Activated CD4-positive, alpha-beta T cell treated with anti-CD3 and anti-CD28 coated beads, Interleukin-2, amount 10 ng/mL, durations not matched to agents 7 days and 5 days (primary cell): ENCODE data around the gene FAM50A. TPM values are rescaled to one million over a fixed set of nuclear protein-coding genes. Genes with fewer than 3 reads are reported as not detected.
"Not testable (repeated sequence)": the region's sequence is repeated elsewhere in the genome, so short reads cannot be mapped to it uniquely, and the experiment has no call there.

ENCODE experiments used
- CTCF ChIA-PET: fragments of 350-600 bp; sonication (Branson Sonifier 250); formaldehyde crosslinking; loops from one replicate; lab custom pipeline; 2021; ENCODE audit warnings: antibody characterized with exemption; lab: Charles Lee
- POLR2A ChIA-PET: fragments of 350-600 bp; sonication (Branson Sonifier 250); formaldehyde crosslinking; loops from one replicate; lab custom pipeline; 2021; ENCODE audit warnings: antibody characterized with exemption; lab: Charles Lee
- DNase-seq: peaks from one replicate; pipeline ENCODE4 v3.0.0-alpha.2; 2020
- H3K27ac Mint-ChIP-seq: one replicate; pipeline ENCODE4 v1.8.0; 2021; ENCODE audit warnings: mild to moderate bottlenecking, moderate library complexity, mixed read lengths
- H3K27me3 Mint-ChIP-seq: one replicate; pipeline ENCODE4 v1.8.0; 2021; ENCODE audit warnings: mixed read lengths
- H3K36me3 Mint-ChIP-seq: one replicate; pipeline ENCODE4 v1.8.0; 2021; ENCODE audit warnings: low read depth, mixed read lengths
- H3K4me1 Mint-ChIP-seq: one replicate; pipeline ENCODE4 v1.8.0; 2021; ENCODE audit warnings: mixed read lengths
- H3K4me3 Mint-ChIP-seq: one replicate; pipeline ENCODE4 v1.8.0; 2021; ENCODE audit warnings: mild to moderate bottlenecking, moderate library complexity, mixed read lengths
- H3K9me3 Mint-ChIP-seq: one replicate; pipeline ENCODE4 v1.8.0; 2021; ENCODE audit warnings: mixed read lengths
- total RNA-seq, 2 experiments: library from RNA; stranded (reverse); gene quantifications; one replicate each; pipeline ENCODE4 v1.2.3, GENCODE V29; 2021

Gene FAM50A
- total RNA-seq, 2 experiments from 2014 or later: 54.3 to 66.9 TPM

- peak within 1 kb of the TSS; percentile 78 for H3K4me3 Mint-ChIP-seq
- ChIA-PET POLR2A (interaction anchor here (0.6 kb wide), 1 partner anchor 56 kb away, joined by 3 read pairs; no protein-coding TSS in a partner anchor), CTCF (interaction anchor here (0.6 to 1.4 kb wide), 4 partner anchors 21 to 350 kb away, joined by 3 to 5 read pairs (median 4); no protein-coding TSS in a partner anchor)
- H3K4me1 Mint-ChIP-seq: peaks cover 48% of the 10 kb centered on the region
- peak within 1 kb of the TSS; percentile 85 for H3K27ac Mint-ChIP-seq
- no peaks in the 10 kb centered on the region for H3K27me3 Mint-ChIP-seq
- peaks cover 9% of the 10 kb centered on the region for H3K36me3 Mint-ChIP-seq
- H3K9me3 Mint-ChIP-seq: no peaks in the 10 kb centered on the region
- DNase-seq: peak; percentile 48
These were observed 42.7 kb downstream of the FAM50A start, which contains the start of gene UBL4A for GRCh38 chrX:154486396-154487207. Gene UBL4A, minus strand, starts transcription at chrX:154486615. Its CDS starts 31 bp downstream, at chrX:154486584.

DNA sequence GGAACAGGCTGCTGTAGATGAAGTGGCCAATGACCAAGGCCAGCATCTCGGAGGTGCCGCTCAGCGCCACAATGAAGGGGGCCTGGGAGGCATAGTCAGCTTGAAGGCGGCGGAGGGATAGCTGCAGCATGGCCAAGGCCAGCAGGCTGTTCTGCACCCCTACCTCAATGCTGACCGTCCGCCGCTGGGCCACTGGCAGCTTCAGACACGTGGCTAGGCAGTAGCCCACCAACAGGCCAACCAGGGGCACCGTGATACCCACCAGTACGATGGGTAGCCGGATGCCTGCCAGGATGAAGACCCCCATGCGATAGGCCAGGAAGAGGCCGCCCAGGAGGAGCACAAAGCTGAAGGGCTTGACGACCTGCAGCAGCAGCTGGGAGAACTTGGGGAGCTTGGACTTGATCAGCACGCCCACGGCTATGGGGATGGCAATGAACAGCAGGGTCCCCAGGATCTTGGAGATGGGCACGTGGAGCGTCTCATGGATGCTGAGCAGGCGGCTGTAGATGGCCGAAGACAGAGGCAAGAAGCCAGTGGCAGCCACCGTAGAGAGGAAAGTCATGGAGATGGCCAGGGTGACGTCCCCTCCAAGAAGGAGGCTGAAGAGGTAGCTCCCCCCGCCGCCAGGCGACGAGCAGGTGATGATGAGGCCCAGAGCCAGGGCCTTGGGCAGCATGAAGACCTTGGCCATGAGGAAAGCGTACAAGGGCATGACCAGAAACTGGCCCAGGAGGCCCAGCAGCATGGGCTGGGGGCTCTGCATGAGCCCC lies 43.8 kb downstream of the FAM50A start:
- peaks cover 48% of the 10 kb centered on the region for H3K4me1 Mint-ChIP-seq
- H3K4me3 Mint-ChIP-seq: peak overlapping the region; percentile 78
- peaks cover 9% of the 10 kb centered on the region for H3K36me3 Mint-ChIP-seq
- peak overlapping the region; percentile 69 for H3K27ac Mint-ChIP-seq
- H3K27me3 Mint-ChIP-seq: no peaks in the 10 kb centered on the region
- no peak for DNase-seq
- no peaks in the 10 kb centered on the region for H3K9me3 Mint-ChIP-seq
- ChIA-PET CTCF (interaction anchor here (0.6 to 1.4 kb wide), 3 partner anchors 39 to 351 kb away, joined by 3 to 5 read pairs (median 5); no protein-coding TSS in a partner anchor), POLR2A (no interaction called here)

DNA sequence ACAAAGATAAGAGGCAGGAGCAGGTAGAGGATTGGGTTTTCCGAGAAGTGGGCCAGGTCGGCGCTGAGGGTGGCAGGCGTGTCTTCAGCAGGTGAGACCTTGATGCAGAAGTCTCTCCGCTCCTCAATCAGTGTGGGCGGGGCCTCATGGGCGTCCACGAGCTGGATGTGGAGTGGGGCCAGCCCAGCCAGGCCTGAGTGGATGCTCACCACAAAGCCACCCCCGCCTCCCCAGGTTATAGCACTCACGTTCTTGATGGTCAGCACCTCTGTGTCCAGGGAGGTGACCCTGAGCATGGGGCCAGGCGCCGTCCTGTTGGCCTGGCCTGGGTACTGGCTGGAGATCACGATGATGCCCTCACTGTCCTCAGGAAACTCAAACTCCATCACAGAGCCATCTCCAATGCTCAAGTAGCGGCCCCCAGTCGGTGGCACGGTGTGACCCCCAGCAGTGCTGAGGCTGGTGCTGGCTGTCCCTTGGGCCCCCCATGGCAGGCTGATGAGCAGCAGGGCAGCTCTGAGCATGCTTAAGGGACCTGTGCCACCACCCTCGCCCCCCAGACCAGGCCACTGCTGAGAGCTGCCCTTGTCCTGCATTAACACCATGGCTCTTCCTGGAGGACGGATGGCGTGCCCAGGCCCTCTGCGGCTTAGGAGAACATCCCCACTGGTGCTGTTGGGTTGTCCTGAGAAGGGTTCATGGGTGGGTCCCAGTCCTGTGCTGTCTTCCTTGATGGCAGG lies 44.6 kb downstream of the FAM50A start:
- no peaks in the 10 kb centered on the region for H3K9me3 Mint-ChIP-seq
- no peaks in the 10 kb centered on the region for H3K27me3 Mint-ChIP-seq
- H3K27ac Mint-ChIP-seq: peak overlapping the region; percentile 91
- no peak overlapping the region for H3K4me3 Mint-ChIP-seq
- H3K36me3 Mint-ChIP-seq: peaks cover 5% of the 10 kb centered on the region
- no peak for DNase-seq
- H3K4me1 Mint-ChIP-seq: peaks cover 47% of the 10 kb centered on the region
- ChIA-PET POLR2A (no interaction called here), CTCF (interaction anchor here (1.2 to 1.4 kb wide), 2 partner anchors 11 to 42 kb away, joined by 3 to 5 read pairs; no protein-coding TSS in a partner anchor)

GRCh38 chrX:154489182-154489581 lies 45.2 kb downstream of the FAM50A start:
- ChIA-PET POLR2A (no interaction called here), CTCF (interaction anchor here (0.6 to 1.9 kb wide), 4 partner anchors 9 to 541 kb away, joined by 3 to 5 read pairs (median 3); no protein-coding TSS in a partner anchor)
- peak overlapping the region; percentile 85 for H3K4me3 Mint-ChIP-seq
- no peaks in the 10 kb centered on the region for H3K27me3 Mint-ChIP-seq
- peak overlapping the region; percentile 91 for H3K27ac Mint-ChIP-seq
- peaks cover 44% of the 10 kb centered on the region for H3K4me1 Mint-ChIP-seq
- no peak for DNase-seq
- peaks cover 1% of the 10 kb centered on the region for H3K36me3 Mint-ChIP-seq
- no peaks in the 10 kb centered on the region for H3K9me3 Mint-ChIP-seq

- peak; percentile 22 for DNase-seq
- POLR2A ChIA-PET: interaction anchor here (0.7 to 1.0 kb wide), 3 partner anchors 9 to 91 kb away, joined by 3 to 4 read pairs (median 3); partner anchors contain the start of gene RPL10
- Mint-ChIP-seq H3K27me3 (no peaks in the 10 kb centered on the region), H3K9me3 (no peaks in the 10 kb centered on the region), H3K4me1 (peaks cover 37% of the 10 kb centered on the region), H3K27ac (peak overlapping the region; percentile 91), H3K4me3 (peak overlapping the region; percentile 85), H3K36me3 (peaks cover 1% of the 10 kb centered on the region)
- CTCF ChIA-PET: interaction anchor here (0.6 to 1.9 kb wide), 4 partner anchors 10 to 542 kb away, joined by 3 to 5 read pairs (median 4); no protein-coding TSS in a partner anchor
These were observed 46.1 kb downstream of the FAM50A start for GRCh38 chrX:154490021-154490413.

GRCh38 chrX:154490414-154491083 lies 46.6 kb downstream of the FAM50A start, which contains the start of gene SLC10A3:
Gene SLC10A3, minus strand, starts transcription at chrX:154490629. Its CDS starts 1,689 bp downstream, at chrX:154488940.
- Mint-ChIP-seq H3K27me3 (no peaks in the 10 kb centered on the region), H3K9me3 (no peaks in the 10 kb centered on the region), H3K4me1 (peaks cover 32% of the 10 kb centered on the region), H3K4me3 (peak within 1 kb of the TSS; percentile 85), H3K27ac (peak within 1 kb of the TSS; percentile 96), H3K36me3 (peaks cover 1% of the 10 kb centered on the region)
- DNase-seq: peak; percentile 90
- POLR2A ChIA-PET: interaction anchor here (0.7 to 1.0 kb wide), 3 partner anchors 9 to 92 kb away, joined by 3 to 4 read pairs (median 3); partner anchors contain the start of gene RPL10
- CTCF ChIA-PET: interaction anchor here (1.4 to 1.9 kb wide), 3 partner anchors 10 to 542 kb away, joined by 3 to 5 read pairs (median 4); no protein-coding TSS in a partner anchor

DNA sequence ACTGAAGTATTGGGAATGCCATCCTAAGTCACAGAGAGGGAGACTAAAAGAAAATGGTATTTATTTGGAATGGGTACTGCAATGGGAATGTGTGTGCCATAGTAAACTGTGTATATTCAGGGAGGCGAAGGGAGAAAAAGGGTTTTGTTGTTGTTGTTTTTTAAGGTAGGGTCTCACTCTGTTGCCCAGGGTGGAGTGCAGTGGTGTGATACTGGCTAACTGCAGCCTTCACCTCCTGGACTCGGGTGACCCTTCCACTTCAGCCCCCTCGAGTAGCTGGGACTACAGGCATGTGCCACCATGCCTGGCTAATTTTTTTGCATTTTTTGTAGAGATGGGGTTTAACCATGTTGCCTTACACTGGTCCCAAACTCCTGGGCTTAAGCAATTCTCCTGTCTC lies 50.8 kb downstream of the FAM50A start:
- CTCF ChIA-PET: no interaction called here

GRCh38 chrX:154495472-154495922 lies 51.6 kb downstream of the FAM50A start:
- CTCF ChIA-PET: interaction anchor here (0.6 kb wide), 1 partner anchor 8 kb away, joined by 5 read pairs; no protein-coding TSS in a partner anchor
- no peak overlapping the region for H3K27ac Mint-ChIP-seq
- POLR2A ChIA-PET: no interaction called here
- no peak overlapping the region for H3K4me3 Mint-ChIP-seq
- H3K4me1 Mint-ChIP-seq: peaks cover 7% of the 10 kb centered on the region
- H3K9me3 Mint-ChIP-seq: no peaks in the 10 kb centered on the region
- no peak for DNase-seq
- no peaks in the 10 kb centered on the region for H3K27me3 Mint-ChIP-seq
- no peaks in the 10 kb centered on the region for H3K36me3 Mint-ChIP-seq

More for the DNA sequence above, 50.8 kb downstream of the FAM50A start:
- Mint-ChIP-seq H3K27ac (no peak overlapping the region), H3K4me3 (no peak overlapping the region), H3K4me1 (peaks cover 8% of the 10 kb centered on the region), H3K9me3 (no peaks in the 10 kb centered on the region), H3K27me3 (no peaks in the 10 kb centered on the region), H3K36me3 (no peaks in the 10 kb centered on the region)
- DNase-seq: no peak
- POLR2A ChIA-PET: no interaction called here

- H3K27ac Mint-ChIP-seq, H3K4me3 Mint-ChIP-seq, H3K27me3 Mint-ChIP-seq, H3K4me1 Mint-ChIP-seq, H3K36me3 Mint-ChIP-seq, DNase-seq, H3K9me3 Mint-ChIP-seq: not testable (repeated sequence)
- ChIA-PET CTCF (interaction anchor here (0.9 to 1.0 kb wide), 2 partner anchors 14 to 23 kb away, joined by 3 read pairs; no protein-coding TSS in a partner anchor), POLR2A (interaction anchor here (0.6 kb wide), 1 partner anchor 491 kb away, joined by 4 read pairs; no protein-coding TSS in a partner anchor)
These were observed 52.7 kb downstream of the FAM50A start for GRCh38 chrX:154496591-154497137.
